CD4-positive, alpha-beta T cell treated with Interferon gamma for 1 hour (primary cell): ENCODE results near the gene PSMA2.
"Not testable (repeated sequence)": the region's sequence is repeated elsewhere in the genome, so short reads cannot be mapped to it uniquely, and the experiment has no call there.

Experiments
- DNase-seq: peaks from one replicate; pipeline ENCODE4 v3.0.0-alpha.2; 2020

PSMA2 gene

DNA sequence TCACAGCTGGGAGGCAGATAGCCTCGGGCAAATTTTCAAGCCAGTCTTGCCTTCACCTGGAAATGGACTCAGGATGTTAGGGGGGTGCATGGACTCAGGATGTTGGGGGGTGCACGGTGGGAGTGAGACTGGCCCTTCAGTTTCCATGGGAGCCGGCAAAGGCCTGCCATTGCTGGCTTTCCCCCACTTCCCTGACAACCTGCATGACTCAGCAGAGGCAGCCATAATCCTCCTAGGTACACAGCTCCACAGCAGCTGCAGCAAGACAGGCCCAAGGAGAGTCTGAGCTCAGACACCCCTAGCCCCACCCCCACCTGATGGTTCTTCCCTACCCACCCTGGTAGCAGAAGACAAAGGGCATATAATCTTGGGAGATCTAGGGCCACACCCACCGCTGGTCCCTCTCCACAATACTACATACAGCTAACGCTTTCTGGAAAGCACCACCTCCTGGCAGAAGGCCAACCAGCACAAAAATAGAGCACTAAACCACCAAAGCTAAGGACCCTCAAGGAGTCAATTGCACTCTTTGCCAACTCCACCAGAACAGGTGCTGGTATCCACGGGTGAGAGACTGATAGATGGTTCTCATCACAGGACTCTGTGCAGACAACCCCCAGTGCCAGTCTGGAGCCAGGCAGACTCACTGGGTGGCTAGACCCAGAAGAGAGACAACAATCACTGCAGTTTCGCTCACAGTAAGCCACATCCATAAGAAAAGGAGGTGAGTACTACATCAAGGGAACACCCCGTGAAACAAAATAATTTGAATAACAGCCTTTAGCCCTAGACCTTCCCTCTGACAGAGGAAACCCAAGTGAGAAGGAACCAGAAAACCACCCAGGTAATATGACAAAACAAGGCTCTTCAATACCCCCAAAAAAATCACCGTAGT lies 38.4 kb downstream of the PSMA2 start:
- DNase-seq: no peak

- no peak for DNase-seq
Measured at GRCh38 chr7:42886893-42887505, 45.0 kb downstream of the PSMA2 start.

- DNase-seq: no peak
Measured at GRCh38 chr7:42886129-42886528, 45.8 kb downstream of the PSMA2 start.

DNA sequence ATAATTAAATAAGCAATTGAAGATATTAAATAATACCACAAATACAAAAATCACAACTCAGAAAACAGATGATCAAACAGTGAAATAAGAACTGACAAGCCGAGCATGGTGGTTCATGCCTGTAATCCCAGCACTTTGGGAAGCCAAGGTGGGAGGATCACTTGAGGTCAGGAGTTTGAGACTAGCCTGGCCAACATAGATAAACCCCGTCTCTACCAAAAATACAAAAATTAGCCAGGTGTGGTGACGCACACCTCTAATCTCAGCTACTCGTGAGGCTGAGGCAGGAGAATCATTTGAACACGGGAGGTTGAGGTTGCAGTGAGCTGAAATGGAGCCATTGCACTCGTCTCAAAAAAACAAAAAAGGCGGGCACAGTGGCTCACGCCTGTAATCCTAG lies 46.8 kb downstream of the PSMA2 start:
- not testable (repeated sequence) for DNase-seq

GRCh38 chr7:42883950-42884349 lies 48.0 kb downstream of the PSMA2 start:
- no peak for DNase-seq

DNA sequence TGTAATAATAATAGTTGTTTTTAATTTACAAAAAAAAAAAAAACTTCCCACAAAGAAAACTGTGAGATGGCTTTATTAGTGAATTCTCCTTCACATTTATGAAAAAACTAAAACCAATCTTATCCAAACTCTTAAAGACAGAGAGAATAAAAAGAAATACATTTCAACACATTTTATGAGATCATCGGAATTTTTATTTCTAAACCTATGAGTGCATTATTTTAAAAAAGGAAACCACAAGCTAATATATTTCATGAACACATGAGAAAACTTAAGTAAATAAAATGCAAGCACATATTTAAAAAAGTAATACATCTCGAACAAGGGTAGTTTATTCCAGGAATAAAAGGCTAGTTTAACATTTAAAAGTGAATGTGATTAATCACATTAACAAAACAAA lies 51.6 kb downstream of the PSMA2 start:
- DNase-seq: no peak

DNA sequence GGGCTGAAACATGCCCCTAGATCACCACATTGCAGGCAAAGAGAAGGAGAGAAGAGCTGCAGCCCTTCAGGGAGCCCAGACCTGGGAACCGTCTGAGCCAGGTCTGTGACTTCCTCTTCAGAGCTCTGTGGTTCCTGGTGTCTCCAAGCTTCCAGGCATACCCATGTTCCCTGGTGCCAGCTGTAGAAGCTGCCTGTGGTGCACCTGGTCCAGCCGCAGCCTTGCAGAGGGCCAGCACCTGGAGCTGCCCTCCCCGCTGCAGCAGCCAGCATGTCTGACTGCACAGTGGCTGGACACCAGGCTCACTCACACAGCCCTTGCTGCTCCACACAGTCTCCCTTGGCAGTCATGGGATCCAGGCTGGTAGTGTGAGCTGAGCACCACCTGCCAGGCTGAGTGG lies 53.7 kb downstream of the PSMA2 start:
- DNase-seq: no peak

DNA sequence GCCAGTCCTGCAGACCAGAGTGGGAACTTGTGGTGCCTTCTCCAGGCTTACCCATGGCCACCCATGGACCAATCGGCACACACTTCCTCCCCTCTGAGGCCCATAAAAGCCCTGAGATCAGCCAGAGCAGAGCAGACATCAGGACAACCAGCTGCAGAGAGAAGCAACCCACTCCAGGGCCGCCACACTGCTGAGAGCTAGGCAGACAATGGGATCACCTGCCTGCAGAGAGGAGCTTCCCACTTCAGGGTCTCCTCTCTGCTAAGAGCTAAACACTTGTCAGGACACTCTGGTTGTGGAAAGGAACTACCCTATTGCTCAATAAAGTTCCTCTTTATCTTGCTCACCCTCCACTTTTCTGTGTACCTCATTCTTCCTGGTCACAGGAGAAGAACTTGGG lies 54.1 kb downstream of the PSMA2 start:
- peak; percentile 17 for DNase-seq

DNA sequence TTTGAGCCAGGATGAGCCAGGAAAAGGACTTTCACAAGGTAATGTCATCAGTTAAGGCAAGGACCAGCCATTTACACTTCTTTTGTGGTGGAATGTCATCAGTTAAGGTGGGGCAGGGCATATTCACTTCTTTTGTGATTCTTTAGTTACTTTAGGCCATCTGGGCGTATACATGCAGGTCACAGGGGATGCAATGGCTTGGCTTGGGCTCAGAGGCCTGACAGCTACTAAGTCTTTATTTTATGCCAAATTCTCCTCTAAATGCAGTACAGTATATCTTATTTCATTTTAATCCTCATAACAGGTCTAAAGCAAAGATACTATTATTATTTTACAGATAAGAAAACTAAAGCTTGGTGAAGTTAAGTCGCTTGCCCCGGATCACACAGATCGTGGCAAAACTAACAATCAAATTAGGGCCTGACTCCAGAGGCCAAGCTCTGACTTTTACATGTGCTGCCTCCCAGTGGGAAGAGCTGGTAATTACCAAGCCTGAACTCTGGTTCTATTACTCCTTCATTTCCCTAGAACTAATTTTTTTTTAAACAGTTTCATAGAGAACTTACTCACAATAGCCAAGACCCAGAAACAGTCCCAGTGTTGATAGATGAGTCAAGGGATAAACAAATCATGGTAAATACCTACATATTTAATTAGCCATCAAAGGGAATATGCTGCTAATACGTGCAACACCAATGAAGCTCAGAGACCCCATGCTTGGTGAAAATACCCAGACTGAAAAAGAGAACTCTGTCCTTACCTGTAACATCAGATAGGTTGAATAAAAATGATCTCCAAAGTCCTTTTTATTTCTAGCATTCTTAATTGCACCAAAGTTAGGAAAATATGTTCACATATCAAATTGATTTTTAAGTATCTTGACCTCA lies 55.5 kb downstream of the PSMA2 start:
- peak; percentile 23 for DNase-seq

DNA sequence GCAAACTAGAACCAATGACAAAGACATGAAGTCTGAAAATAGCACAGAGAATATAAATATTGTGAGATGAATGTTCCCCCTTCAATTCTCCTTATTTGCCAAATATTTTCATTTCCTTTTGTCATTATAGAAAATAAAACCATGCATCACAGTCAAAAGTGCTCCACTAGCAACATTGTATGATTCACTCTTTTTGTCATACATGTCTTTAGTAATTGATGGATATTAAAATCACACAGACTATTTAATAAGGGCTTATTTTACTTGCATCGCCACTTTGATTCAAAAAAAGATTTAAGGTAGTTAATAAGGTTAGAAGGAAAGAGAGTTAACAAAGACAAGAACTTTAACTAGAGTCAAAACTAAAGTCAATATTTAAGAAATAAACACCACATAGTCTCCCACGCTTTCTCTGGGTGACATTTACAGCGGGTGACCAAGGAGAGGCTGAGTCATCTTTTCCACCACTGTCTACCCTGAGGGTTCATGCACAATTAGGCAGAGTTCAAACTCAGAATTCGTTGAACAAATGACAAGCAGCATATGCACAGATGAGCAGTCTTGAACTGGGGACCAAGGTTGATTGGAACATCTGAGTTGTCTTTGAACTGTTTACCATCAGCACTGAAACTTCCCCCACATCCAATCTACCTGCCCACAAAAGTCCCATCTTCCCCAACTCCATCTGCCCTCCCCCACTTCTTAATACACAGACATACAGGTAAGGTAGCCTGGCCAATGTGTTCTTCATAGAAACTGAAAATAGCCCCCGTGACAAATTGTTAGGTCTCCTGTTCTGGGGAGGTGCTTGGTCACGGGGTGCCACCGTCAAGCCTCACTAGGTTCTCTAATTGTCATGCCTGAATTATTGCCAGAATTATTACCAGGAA lies 62.6 kb downstream of the PSMA2 start:
- no peak for DNase-seq

DNA sequence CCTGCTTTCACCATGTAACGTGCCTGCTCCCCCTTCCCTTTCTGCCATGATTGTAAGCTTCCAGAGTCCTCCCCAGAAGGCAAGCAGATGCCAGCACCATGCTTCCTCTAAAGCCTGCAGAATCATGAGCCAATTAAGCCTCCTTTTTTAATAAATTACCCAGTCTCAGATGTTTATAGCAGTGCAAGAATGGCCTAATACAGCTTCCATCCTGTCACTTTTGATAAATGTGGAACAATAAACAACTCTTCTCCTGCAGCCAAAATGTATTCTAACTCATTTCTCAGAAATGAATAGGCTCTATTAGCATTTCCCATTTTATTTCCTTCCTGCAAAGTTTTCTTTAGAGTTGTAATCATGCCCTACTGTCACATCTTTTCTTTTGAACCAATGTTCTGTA lies 63.5 kb downstream of the PSMA2 start:
- no peak for DNase-seq
